Skeletal muscle tissue (tissue), 4 donors: Measurements from ENCODE around the gene ROBO1. TPM values are rescaled to one million over a fixed set of nuclear protein-coding genes. Genes with fewer than 3 reads are reported as not detected.

Experiments
- H3K27ac ChIP-seq: one replicate; pipeline ENCODE4 v1.7.0; 2013; ENCODE audit warnings: mild to moderate bottlenecking, low read depth, low read length, inconsistent platforms
- H3K27me3 ChIP-seq, 3 donors: one replicate each; pipeline ENCODE4 v1.7.0; 2013; ENCODE audit warnings: low read length in 3 of 3; ENCODE audit not compliant: control insufficient read depth in 3 of 3, insufficient read depth in 3 of 3
- H3K36me3 ChIP-seq, 3 donors: one replicate each; pipeline ENCODE4 v1.7.0; 2013; ENCODE audit warnings: low read length in 3 of 3; ENCODE audit not compliant: control insufficient read depth in 3 of 3, insufficient read depth in 3 of 3
- H3K4me1 ChIP-seq, 3 donors: one replicate each; pipeline ENCODE4 v1.7.0; 2013; ENCODE audit warnings: low read length in 3 of 3, mild to moderate bottlenecking in 3 of 3; ENCODE audit not compliant: control insufficient read depth in 3 of 3, insufficient read depth in 3 of 3
- H3K4me3 ChIP-seq, 3 donors: one replicate each; pipeline ENCODE4 v1.7.0; 2013; ENCODE audit warnings: low read length in 3 of 3
- H3K9ac ChIP-seq, 3 donors: one replicate each; pipeline ENCODE4 v1.7.0; 2013; ENCODE audit warnings: low read length in 3 of 3, mild to moderate bottlenecking in 3 of 3, moderate library complexity in 2 of 3, low read depth in 1 of 3
- H3K9me3 ChIP-seq, 3 donors: one replicate each; pipeline ENCODE4 v1.7.0; 2013; ENCODE audit warnings: low read length in 3 of 3; ENCODE audit not compliant: control insufficient read depth in 3 of 3
- total RNA-seq: library from RNA; depleted of rRNA; stranded (reverse); fragments of >200 nt; gene quantifications from one replicate; pipeline ENCODE4 v1.2.3, GENCODE V29; 2014
- donor health status: Osteomylitis.

The ROBO1 gene
- total RNA-seq, 1 donor from 2014 or later, result 20.4 TPM

DNA sequence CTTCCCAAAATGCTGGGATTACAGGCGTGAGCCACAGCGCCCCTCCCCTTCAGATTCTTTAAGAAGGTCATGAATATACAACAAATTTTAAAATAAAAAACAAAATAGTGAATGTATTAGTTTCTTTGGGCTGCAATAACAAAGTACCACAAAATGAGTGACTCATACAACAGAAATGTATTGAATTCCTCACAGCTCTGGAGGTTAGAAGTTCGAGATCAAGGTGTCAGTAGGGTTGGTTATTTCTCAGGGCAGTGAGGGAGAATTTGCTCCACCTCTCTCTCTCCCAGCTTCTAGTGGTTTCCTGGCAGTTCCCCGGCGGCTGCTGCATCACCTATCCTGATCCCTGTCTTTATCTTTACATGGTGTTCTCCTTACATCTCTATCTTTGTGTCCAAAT, 804.0 kb downstream of the ROBO1 start:
- no peak overlapping the region for H3K4me3 ChIP-seq
- no peaks in the 10 kb centered on the region for H3K4me1 ChIP-seq
- H3K27ac ChIP-seq, result no peak overlapping the region
- H3K27me3 ChIP-seq, result no peaks in the 10 kb centered on the region
- no peaks in the 10 kb centered on the region for H3K9me3 ChIP-seq
- H3K9ac ChIP-seq, result no peak overlapping the region
- H3K36me3 ChIP-seq, result no peaks in the 10 kb centered on the region

- H3K4me1 ChIP-seq, result no peaks in the 10 kb centered on the region
- no peaks in the 10 kb centered on the region for H3K27me3 ChIP-seq
Observed at GRCh38 chr3:78957456-78957855, 810.3 kb downstream of the ROBO1 start.

DNA sequence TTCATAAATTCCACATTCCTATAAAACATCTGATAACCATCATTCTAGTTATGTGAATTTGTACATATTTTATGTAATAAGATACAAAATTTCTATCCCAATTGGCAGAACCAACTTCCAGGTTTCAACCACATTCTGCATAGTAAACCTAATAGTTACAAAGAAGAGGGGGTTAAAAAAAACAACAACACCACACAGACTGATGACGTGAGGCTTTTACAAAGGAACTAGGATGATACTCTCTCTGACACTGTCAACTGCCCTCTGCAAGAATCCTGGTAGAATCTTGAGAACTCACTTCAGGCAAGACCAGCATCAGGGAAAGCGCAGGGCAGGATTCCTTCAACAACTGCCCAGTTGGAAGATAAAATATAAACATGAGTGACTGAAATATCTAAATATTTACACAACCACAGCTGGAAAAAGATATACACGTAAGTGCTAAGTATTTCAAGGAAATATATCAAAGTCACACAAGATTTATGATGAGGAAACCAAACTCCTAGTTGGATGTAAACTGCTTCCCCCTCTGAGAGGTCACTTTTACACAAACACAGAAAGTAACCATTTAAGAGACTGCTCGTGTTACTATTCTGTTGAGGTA, 816.4 kb downstream of the ROBO1 start:
- H3K36me3 ChIP-seq, result no peaks in the 10 kb centered on the region
- H3K9me3 ChIP-seq, result no peaks in the 10 kb centered on the region
- H3K27me3 ChIP-seq, result no peaks in the 10 kb centered on the region
- H3K9ac ChIP-seq, result no peak overlapping the region
- no peak overlapping the region for H3K4me3 ChIP-seq
- no peaks in the 10 kb centered on the region for H3K4me1 ChIP-seq
- H3K27ac ChIP-seq, result no peak overlapping the region

More at GRCh38 chr3:78957456-78957855, 810.3 kb downstream of the ROBO1 start:
- H3K9ac ChIP-seq, result no peak overlapping the region
- H3K9me3 ChIP-seq, result no peaks in the 10 kb centered on the region
- H3K4me3 ChIP-seq, result no peak overlapping the region
- H3K36me3 ChIP-seq, result no peaks in the 10 kb centered on the region
- no peak overlapping the region for H3K27ac ChIP-seq

GRCh38 chr3:78941587-78941986, 826.2 kb downstream of the ROBO1 start:
- Histone ChIP-seq H3K4me1 (no peaks in the 10 kb centered on the region), H3K4me3 (no peak overlapping the region), H3K36me3 (no peaks in the 10 kb centered on the region), H3K9me3 (no peaks in the 10 kb centered on the region), H3K9ac (no peak overlapping the region), H3K27ac (no peak overlapping the region), H3K27me3 (no peaks in the 10 kb centered on the region)

- H3K9me3 ChIP-seq, result no peaks in the 10 kb centered on the region
- H3K4me3 ChIP-seq, result no peak overlapping the region
- H3K27ac ChIP-seq, result no peak overlapping the region
- H3K4me1 ChIP-seq, result no peaks in the 10 kb centered on the region
- H3K9ac ChIP-seq, result no peak overlapping the region
- H3K36me3 ChIP-seq, result no peaks in the 10 kb centered on the region
- no peaks in the 10 kb centered on the region for H3K27me3 ChIP-seq
Observed at GRCh38 chr3:78940626-78941025, 827.2 kb downstream of the ROBO1 start.

DNA sequence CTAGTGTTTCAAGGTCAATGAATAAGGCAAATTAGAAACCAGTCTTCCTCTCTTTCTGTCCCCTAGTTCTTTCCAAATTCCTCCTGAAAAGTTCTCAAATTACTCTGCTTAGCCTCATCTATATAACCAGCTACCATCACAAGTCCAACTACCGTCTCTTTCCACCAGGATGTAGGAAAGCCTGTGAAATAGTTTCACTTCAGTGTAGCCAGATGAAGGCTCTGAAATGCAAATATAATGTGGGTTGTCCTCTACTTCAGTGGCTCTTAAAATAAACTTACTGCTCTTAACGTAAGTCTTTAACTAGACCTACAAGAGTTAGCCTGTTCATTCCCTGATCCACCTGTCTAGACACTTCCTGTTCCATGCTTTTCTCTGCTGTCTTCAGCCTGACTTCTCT, 827.7 kb downstream of the ROBO1 start:
- Histone ChIP-seq H3K27ac (no peak overlapping the region), H3K4me3 (no peak overlapping the region), H3K27me3 (no peaks in the 10 kb centered on the region), H3K9ac (no peak overlapping the region), H3K36me3 (no peaks in the 10 kb centered on the region), H3K9me3 (no peaks in the 10 kb centered on the region), H3K4me1 (no peaks in the 10 kb centered on the region)

DNA sequence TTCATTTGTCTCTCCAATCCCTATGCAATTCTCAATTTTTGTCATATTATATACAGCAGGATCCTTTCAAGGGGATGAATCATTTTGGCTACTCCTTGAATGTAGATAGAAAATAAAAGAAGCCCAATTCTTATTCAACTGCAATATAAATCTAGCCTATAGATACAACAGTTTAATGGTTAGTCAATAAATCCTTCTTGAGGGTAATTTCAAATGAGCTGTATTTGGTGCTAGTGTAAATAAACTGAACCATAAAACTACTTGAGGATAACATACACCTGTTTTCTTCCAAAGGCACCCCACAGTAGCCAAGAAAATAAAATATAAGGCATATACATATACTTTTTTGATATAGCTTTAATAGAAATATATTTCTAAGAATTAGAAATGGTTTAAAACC, 830.3 kb downstream of the ROBO1 start:
- H3K27me3 ChIP-seq, result no peaks in the 10 kb centered on the region

DNA sequence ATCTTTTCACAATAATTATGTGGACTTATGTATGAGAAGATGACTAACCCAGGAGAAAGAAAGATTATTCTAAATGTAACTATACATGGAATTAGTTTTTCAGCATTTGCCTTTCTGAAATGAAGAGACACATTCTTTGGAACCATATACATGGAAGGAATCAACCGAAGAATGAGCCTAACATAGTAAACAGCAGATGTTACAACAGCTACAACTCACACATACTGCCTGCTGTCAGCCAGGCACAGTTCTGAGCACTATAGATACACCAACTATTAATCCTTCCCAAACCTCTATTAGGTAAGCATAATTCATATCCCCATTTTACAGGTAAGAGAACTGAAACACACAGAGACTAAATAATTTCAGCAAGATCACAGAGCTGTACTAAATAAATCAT, 840.0 kb downstream of the ROBO1 start:
- Histone ChIP-seq H3K27me3 (no peaks in the 10 kb centered on the region), H3K9me3 (no peaks in the 10 kb centered on the region), H3K9ac (no peak overlapping the region), H3K4me1 (no peaks in the 10 kb centered on the region), H3K27ac (no peak overlapping the region), H3K4me3 (no peak overlapping the region), H3K36me3 (no peaks in the 10 kb centered on the region)

More for the DNA sequence above, 830.3 kb downstream of the ROBO1 start:
- no peaks in the 10 kb centered on the region for H3K4me1 ChIP-seq
- H3K9ac ChIP-seq, result no peak overlapping the region
- H3K9me3 ChIP-seq, result no peaks in the 10 kb centered on the region
- no peaks in the 10 kb centered on the region for H3K36me3 ChIP-seq
- H3K27ac ChIP-seq, result no peak overlapping the region
- H3K4me3 ChIP-seq, result no peak overlapping the region

- Histone ChIP-seq H3K4me1 (no peaks in the 10 kb centered on the region), H3K27me3 (no peaks in the 10 kb centered on the region), H3K9me3 (no peaks in the 10 kb centered on the region), H3K27ac (no peak overlapping the region), H3K9ac (no peak overlapping the region), H3K36me3 (no peaks in the 10 kb centered on the region), H3K4me3 (no peak overlapping the region)
Observed at GRCh38 chr3:78926523-78926922, 841.3 kb downstream of the ROBO1 start.

DNA sequence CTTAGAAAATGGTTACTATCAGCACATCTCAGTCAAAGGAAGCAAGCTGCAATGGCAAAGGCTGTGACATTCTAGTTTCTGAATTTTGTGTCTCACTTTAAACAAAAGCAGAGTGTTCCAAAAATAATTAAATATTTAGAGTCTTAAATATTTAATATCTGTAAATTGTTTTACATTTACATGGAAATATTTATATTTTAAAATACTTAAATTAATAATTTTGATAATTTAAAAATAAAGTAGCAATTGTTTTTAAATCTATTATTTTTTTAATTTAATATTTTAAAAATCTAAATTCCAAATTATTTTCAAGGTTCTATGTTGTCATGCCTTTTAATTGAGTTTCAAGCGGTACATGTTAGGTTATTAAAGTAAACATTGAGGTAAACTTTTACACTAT, 843.1 kb downstream of the ROBO1 start:
- Histone ChIP-seq H3K27me3 (no peaks in the 10 kb centered on the region), H3K36me3 (no peaks in the 10 kb centered on the region), H3K4me1 (no peaks in the 10 kb centered on the region), H3K9ac (no peak overlapping the region), H3K27ac (no peak overlapping the region), H3K4me3 (no peak overlapping the region), H3K9me3 (no peaks in the 10 kb centered on the region)
